SW 1271 (cell line): Measurements from ENCODE around the gene MMP28.
"Not testable (repeated sequence)": the region's sequence is repeated elsewhere in the genome, so short reads cannot be mapped to it uniquely, and the experiment has no call there.

Experiments
- DNase-seq, 2 experiments: peaks; one replicate each; lab custom pipeline; 2025; lab: John Stamatoyannopoulos, UW

MMP28 gene

DNA sequence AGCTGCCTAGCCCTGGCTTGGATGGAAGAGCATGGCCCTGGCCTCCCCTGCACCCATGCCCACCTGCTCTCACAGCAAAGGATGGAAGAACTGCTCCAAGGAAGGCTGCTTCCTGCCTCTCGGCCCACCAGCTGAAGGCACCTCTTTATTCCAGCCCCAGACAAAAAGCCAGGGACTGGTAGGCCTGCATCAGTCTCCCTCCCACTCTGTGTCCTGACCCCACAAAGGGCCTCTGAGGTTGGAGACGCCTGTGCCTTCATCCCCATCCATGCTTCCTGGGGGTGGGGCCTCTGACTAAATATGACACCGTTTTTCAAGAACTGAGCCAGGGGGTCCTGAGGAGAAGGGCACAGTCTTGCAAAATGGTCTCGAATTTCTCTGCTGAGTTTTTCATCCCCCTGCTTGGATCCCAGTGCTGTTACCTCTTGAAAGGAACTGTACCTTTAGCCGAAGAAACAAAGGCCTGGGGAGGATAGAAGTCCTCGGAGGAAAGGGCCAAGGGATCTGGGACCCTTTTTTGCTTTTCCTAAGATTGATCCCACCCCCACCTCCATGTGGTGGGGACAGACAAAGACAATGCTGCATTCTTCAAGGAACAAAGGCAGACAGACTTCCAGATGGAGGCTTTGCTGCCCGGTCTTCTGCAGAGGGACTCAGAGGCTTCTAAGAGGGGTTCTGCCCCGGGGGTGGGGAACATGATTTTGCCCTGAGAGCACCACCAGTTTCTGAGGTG lies 29.5 kb downstream of the MMP28 start:
- DNase-seq: no peak

DNA sequence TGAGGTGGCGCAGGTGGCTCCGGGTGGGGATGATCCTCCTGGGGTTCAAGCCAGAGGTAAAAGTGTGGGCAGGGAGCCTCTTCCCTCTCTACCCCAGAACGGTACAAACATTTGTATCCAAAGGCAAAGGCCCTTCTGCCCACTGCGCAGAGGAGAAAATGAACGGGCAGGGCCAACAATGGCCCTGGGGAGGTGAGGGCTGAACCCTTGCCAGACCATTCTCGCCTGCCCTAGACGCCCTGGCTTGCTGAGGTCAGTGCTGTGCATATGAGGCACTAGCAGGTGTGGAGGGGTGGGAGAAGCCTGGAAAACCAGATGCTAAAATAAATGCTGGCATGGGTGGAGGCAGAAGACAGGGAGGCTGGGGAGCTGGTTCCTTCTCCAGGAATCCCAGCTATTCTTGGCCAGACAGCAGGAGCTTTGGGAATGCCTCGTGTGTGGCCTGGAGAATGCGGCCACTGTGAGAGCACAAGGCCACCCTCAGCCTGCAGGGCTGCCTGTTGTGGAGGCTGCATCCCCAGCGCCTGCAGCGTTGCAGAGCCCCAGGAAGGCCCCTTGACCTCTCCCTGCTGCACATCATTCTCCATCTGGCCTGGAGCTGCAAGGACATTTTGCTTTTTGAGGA lies 30.2 kb downstream of the MMP28 start:
- DNase-seq: no peak

DNA sequence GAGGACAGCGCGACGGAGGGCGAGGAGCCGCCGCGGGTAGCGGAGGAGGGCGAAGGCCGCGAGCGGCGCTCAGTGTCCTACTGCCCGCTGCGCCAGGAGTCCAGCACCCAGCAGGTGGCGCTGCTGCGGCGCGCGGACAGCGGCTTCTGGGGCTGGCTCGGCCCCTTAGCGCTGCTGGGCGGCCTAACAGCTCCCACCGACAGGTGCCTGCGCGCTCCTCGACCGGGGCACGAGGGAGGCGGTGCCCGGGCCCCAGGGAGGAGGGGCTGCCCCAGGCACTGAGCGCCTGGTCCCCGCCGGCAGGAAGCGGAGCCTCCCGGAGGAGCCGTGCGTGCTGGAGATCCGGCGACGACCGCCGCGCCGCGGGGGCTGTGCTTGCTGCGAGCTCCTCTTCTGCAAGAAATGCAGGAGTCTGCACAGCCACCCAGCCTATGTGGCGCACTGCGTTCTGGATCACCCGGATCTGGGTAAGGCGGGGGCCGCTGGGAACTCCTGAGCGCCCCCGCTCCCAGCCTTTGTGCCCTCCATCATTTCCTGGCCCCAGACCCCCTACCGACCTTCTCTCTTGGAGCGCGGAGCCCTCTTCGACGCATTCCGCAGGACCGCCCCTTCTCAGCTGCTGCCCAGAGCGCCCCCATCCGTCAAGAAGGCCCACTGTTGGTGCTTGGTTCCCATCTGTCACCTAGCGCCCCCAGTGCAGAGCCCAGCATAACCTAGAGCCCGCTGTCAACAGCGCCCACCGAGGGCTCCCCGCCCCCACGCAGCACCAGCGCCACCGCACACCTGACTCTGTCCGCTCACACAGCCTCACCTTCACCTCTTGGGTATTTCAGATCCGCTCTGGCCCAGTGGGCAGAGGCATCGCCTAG lies 31.1 kb downstream of the MMP28 start:
- peak; percentile 49 to 86 for DNase-seq

DNA sequence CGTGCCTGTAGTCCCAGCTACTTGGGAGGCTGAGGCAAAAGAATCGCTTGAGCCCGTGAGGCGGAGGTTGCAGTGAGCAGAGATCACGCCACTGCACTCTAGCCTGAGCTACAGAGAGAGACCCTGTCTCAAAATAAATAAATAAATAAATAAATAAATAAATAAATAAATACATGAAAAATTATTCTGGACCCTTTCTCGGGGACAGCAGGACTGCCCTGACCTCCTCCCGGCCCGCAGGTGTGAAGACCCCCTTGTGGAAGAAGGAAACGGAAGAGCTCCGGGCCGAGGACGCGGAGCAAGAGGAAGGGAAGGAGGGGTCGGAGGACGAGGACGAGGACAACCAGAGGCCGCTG lies 31.7 kb downstream of the MMP28 start:
- DNase-seq: no peak

DNA sequence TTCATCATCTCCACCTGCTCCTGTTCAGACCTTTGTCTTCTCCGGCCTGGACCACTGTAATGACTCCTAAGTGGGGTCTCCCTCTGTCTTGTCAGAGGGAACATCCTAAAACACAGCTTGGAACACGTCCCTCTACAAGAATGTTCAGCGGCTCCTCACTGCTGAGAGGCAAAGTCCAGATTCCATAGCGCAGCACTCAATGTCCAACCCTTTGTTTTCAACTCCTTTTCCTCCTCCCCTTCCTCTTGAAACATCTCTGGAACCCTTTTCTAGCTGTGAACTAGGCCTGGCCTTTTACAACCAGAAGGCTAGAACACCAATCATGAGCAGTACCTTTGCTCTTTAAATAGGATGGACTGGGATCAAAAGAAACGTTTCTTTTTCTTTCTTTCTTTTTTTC lies 33.8 kb downstream of the MMP28 start:
- DNase-seq: no peak

DNA sequence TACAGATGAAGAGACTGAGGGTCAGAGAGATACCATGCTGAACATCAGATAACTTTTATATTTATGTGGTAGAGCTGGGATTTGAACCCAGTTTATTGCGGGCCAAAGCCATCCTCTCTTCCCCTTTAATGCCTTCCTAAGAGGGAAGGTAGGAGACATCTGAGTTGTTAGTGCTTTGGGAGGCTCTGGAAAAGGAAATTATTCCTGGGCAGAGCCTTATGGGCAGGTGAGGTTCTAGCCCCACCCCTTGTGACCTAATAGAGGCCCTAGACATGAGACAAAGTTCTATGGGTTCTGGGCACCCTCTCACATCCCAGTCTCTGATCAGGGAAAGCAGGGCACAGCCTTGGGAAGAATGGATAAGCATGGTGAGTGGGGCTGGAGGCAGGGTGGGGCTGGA lies 34.9 kb downstream of the MMP28 start, which contains the start of gene C17orf50:
C17orf50 (plus strand) TSS at position 301 of the 400 bp plus-strand sequence; CDS start at position 356, 55 bp downstream.
- DNase-seq: no peak

DNA sequence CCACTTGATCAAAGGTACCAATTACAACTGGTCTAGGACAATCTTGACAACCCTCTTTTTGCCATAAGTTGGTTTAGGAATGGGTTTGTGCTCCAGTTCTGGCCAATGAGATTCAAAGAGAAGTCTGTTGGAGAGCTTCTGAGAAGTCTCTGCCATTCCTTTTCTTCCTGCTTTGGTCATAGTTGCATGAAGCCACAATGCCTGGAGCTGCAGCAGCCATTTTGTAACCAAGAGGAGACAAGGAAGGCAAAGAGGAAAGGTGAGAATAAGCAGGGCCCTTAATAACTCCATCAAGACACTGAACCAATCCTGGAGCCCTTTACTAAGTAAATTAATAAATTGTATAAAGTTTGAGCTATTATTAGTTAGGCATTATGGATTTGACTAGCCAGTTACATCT lies 38.2 kb downstream of the MMP28 start:
- DNase-seq: no peak

DNA sequence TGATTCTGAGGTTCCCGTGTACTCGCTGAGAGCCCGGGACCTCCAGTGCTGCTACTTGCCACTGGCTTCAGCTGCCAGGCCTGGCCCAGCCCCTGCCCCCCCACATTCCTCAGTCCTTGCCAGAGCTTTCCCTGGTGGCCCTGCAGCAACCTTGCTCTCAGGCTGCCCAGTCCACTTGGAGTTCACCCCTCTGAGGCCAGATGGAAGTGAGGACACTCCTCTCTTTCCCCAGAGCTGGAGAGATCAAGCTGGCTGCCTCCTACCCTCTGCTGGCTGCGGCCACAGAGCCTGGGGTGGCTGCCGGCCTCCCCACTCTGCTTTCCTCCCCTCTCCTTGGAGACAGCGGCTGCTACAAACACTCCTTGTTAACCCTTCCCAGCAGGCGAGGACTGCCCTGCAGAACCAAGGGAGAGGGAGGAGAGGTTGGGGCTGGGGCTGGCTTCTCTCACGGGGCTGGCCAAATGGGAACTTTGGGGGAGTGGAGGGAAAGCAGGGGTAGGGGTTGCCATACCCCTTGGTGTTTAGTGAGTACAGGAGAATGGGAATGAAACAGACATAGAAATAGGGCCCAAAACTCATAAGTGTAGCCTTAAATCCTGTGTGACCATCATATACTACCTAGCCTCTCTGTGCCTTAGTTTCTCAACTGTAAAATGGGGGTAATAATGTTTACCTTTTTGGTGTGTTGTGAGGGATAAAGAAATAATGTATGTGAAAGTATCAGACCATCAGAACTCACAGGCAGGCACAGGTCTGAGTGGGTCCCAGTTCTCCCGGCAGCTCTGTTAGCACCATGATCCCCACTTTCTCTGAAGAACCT lies 42.3 kb downstream of the MMP28 start, which contains the start of gene GAS2L2:
GAS2L2 (minus strand) TSS at position 295 of the 820 bp plus-strand sequence. CDS start 389 bp downstream, outside the sequence.
- DNase-seq: no peak

DNA sequence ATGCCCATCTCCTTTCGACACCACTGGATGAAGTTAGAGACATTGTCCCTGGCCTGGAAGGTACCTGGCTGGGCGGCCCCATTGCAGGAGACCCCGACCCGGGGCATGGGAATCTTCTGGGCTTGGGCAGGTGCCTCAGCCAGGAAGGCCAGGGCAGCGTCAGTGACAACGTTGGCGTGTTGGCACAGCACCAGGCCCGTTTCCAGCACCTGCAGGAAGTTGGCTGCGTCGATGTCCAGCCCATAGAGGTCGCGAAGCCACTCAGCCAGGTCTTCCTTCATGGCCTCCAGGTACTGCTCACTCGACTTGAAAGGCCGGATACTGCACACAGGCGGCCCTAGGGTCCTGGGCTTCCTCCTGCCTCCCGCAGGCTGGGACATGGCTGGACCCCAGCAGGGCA lies 43.0 kb downstream of the MMP28 start:
- no peak for DNase-seq

DNA sequence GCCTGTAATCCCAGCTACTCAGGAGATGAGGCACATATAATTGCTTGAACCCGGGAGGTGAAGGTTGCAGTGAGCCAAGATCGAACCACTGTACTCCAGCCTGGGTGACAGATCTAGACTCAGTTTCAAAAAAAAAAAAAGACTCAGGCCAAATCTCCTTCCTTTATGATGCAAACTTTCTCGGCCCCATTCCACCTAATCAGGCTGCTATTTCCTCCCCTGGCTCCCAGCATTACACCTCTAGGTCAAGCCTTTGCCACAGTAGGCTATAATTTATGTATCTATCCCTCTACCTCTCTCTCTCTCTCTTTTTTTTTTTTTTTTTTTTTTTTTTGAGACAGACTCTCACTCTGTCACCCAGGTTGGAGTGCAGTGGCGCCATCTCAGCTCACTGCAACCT lies 43.9 kb downstream of the MMP28 start:
- not testable (repeated sequence) for DNase-seq

DNA sequence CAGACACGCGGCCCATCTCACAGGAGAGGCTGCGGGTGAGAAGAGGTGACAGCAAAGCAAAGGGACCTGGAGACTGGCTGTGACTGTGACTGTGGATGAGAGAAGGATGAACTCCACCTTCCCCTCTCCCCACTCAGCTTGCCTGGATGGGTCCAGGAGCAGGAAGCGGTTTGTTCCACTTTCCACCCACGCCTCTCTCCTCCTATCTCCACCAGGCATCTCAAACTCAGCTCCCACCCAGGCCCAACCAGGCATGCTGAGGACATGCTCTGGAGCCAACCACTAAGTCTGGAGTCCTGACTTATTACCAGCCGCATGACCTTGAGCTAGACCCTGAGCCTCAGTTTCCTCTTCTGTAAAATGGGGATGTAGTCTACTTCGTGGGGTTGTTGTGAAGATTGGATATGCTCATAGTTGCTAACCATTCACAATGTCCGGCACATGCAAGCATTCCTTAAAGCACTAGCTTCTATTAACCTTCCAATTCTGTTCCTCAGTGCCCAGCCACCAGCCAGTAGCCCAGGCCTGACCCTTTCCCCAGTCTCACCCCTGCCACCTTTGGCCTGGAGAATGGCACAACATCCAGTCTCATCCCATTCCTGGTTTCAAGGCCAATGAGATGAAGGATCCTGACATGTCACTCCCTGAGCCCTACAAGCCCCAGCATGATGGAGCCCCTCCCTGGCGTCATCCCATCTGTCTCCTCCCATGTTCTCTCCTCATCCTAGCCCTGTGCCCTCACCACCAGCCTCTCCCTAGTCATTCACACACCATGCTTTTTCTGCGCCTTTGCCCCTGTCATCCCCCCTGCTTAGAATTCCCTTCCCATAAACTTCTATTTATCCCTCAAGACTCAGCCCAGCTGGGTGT lies 44.7 kb downstream of the MMP28 start:
- DNase-seq: no peak

DNA sequence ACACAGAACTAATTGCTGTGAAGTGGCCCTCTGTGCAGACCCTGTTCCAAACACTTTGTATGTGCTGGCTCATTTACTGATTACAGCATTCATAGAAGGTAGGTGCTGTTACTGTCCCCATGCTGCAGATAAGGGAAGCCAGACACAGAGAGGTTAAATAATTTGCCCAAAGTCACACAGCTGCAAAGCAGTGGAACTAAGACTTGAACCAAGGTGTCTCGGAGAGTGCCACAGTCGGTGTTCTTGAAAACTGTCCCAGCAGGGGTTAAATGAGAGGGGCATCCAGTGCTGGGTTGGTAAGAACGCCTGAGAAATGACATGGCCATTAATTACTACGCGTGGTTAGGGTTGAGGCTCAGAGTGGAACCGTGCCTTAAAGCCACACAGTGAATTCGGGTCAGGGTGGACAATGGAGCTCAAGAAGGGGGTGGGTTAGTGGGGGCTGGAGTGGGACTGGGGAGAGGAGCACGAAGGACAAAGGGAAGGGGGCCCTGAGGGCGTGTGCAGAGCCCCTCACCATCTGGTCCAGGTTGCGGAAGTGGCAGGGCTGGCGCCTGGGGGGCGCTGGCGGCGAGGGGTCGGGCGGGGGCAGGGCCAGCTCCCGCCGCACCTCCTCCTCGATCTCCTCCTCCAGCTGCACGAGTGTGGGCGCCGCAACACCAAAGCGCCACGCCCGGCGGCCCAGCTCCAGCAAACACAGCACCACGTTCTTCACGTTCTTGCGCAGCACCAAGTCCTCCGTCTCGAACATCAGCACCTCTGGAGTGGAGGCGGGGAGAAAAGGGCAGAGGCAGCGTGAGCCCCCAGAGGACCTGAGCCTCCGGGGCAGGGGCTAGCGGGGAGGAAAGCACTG lies 45.7 kb downstream of the MMP28 start:
- no peak for DNase-seq

DNA sequence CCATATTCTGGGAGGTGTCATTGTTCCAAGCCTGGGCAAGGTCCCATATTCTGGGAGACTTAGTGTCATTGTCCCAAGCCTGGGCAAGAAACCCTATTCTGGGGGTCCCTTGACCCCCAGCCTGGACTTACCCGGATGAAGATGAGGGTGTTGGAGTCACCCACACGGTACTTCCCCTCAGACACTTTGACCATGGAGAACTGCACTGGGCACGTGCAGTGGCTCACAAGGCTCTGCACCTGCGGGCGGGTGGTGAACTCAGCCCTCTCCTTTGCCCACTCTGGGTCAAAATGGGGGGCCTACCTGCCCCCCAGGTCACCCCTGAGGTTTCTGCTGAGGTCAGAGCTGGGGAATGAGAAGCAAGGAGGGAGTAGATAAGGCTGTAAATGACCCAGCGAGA lies 46.5 kb downstream of the MMP28 start:
- no peak for DNase-seq

DNA sequence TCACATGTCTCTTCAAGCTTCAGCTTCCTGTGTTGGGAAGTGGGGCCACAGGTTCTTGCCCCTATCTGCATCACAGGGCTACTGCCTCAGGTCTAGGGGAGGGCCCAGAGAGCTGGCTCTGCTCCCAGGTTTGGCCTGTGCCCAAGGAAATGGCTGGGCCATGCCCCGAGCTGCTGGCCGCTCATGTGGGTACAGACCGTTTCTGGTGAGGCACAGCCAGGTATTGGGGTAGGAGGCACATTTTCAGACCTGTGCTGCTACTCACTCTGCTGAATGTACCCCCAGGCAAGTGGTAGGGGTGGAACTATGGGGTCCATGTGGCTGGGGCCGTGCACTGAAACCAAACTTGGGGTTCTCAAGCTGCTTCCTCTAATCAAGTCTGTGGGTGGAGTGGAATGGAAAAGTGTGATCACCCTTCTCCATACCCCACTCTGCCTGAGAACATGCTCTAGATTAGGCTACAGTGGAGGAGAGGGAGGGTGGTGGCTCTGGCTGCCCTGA lies 47.0 kb downstream of the MMP28 start:
- no peak for DNase-seq

DNA sequence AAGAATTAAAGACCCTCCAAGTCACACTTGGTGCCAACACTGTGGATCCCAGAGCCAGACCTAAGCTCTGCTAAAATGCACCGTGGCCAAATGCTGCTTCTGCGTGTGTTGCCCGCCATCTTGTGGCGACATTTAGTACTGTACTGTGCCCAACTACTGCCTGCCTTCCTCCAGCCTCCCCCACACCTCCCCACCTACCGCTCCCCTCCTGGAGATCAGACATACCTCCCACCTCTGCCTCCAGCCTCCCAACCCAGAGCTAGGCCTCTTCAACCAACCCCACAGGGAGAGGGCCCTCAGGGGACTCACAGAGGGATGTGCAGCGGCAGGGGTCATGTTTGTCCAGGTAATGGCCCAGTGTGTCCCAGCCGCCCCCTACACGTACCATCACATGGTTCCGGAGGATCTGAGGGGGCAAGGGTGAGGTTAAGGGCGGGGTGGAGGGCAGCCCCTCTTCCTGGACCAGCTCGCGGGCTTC lies 47.9 kb downstream of the MMP28 start:
- DNase-seq: peak in 1 of 2 experiments; percentile 65

DNA sequence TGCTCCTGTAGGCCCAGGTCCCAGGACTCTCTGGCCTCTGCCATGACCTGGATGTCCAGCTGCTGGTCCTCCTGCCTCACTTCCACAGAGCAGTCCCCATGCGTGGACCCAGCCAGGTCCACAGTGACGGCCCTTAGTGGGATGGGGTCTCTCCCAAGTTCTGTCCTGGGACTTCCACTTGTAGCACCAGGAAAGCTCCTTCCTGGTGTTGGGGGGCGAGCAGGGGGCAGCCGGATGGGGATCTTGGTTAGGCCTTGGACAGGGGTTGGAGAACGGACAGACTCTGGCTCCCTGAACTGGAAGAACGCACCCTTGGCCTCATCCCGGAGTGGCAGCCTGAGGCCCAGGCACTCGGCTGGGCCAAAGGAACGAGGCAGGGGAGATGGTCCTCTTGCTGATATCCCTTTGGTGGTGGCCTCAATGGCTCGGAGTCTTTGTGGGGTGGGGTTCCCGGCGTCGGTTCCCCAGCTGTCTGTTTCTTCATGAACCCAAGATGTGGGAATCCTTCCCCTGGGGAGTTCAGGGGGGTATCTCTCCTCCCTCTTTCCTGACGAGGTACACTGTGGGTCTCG lies 49.6 kb downstream of the MMP28 start:
- no peak for DNase-seq

DNA sequence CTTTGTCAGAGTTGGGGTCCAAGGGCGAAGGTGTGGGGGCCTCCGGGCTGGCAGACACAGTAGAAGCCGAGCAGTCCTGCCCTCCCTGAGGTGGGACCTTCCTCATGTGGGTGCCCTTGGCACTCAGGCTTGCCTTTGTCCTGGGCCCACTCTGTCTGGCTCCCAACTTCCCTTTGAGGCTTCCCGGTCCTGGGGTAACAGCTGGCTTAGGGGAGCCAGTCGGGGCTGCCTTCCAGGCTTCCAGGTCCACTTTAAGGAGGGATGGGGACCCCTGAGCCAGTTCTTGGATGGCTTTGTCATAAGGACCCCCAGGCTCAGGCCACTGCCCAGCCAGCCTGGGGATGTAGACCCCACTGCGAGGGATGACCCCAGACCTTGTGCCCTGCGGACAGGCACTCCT lies 50.2 kb downstream of the MMP28 start:
- no peak for DNase-seq

DNA sequence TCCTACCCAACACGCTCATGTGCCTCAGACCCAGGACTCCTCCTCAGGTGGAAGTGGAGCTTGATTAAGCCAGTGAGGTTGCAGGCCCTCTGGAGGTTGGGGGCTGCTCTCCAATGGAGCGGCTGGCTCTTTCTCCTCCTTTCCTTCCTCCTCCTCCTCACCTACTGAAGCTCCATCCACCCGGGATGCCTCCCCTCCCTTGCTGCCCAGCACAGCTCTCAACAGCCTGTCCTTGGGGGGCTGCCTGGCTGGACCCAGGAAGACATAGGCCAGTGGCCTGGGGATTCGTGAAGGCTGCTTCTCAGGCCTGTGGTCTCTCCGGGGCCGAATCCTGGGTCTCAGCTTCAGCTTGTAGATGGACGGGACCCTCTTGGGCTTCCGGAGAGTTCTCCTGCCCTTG lies 50.6 kb downstream of the MMP28 start:
- no peak for DNase-seq

DNA sequence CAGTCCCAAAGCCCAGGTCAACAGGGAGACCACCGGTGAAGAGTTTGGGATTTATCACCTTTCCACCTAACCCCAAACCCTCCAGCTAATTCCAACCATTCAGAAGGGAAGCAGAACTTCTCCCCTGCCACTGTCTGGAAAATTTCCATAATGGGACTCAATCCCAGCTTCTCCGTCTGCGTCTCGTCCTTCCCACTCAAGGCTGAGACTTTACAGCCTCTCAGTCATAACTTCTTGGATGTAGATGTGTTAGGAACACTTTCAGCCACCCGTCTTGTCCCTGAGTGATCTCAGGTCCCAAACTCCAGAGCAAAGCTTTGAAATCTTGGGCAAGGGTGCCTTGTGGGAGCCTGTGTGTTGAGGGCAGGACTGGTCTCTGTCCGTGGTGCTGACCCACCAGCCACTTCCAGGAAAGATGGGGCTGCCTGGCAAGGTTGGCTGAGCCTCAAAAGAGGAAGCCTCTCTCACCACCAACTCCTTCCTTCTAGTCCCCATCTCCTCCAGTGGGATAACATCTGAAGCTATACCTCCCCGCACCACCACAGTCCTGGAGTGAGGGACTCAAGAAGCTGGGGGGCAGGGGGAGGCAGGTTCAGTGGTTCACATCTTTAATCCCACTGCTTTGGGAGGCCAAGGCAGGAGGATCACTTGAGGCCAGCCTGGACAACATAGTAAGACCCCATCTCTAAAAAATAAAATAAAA lies 51.7 kb downstream of the MMP28 start:
- no peak for DNase-seq
